Neutrophil (primary cell): Measurements from ENCODE around the gene EVX2.

ENCODE experiments used
- H3K27ac ChIP-seq: fragments of 200-600 bp; sonication (generic); 2 replicates; pipeline ENCODE4 v1.5.1; 2016; ENCODE audit warnings: mild to moderate bottlenecking, moderate library complexity
- H3K27me3 ChIP-seq: fragments of 200-600 bp; sonication (generic); 2 replicates; pipeline ENCODE4 v1.6.0; 2016; ENCODE audit warnings: mild to moderate bottlenecking
- H3K36me3 ChIP-seq: fragments of 200-600 bp; sonication (generic); 2 replicates; pipeline ENCODE4 v1.5.1; 2017
- H3K4me1 ChIP-seq, 2 experiments: fragments of 200-600 bp in 1 of 2; sonication (generic) in 1 of 2; 1 replicate in 1 of 2; 2 replicates in 1 of 2; pipeline versions ENCODE4 v1.5.1 to v1.6.1; 2013 to 2016; ENCODE audit warnings: low read depth in 1 of 2, low read length in 1 of 2, mild to moderate bottlenecking in 1 of 2, moderate library complexity in 1 of 2; ENCODE audit not compliant: control insufficient read depth in 1 of 2, insufficient read depth in 1 of 2
- H3K4me3 ChIP-seq, 2 experiments: fragments of 200-600 bp in 1 of 2; sonication (generic) in 1 of 2; 1 replicate in 1 of 2; 2 replicates in 1 of 2; pipeline ENCODE4 v1.5.1; 2013 to 2016; ENCODE audit warnings: low read depth in 1 of 2, low read length in 1 of 2, mild to moderate bottlenecking in 1 of 2, moderate library complexity in 1 of 2
- H3K9me3 ChIP-seq: fragments of 200-600 bp; sonication (generic); 2 replicates; pipeline ENCODE4 v1.5.1; 2016
- CTCF ChIP-seq: fragments of 200-600 bp; sonication (generic); IDR thresholded peaks from 2 replicates; pipeline ENCODE4 v1.5.1; 2016; ENCODE audit warnings: antibody characterized with exemption

The EVX2 gene

GRCh38 chr2:176090862-176091261, 7.1 kb upstream of the EVX2 start:
- Histone ChIP-seq H3K27ac (no peak overlapping the region), H3K27me3 (peaks cover 100% of the 10 kb centered on the region), H3K36me3 (no peaks in the 10 kb centered on the region), H3K4me1 (peaks cover 27 to 38% of the 10 kb centered on the region in 2 experiments), H3K9me3 (no peaks in the 10 kb centered on the region), H3K4me3 (no peak overlapping the region)
- no peak for TF ChIP-seq CTCF

DNA sequence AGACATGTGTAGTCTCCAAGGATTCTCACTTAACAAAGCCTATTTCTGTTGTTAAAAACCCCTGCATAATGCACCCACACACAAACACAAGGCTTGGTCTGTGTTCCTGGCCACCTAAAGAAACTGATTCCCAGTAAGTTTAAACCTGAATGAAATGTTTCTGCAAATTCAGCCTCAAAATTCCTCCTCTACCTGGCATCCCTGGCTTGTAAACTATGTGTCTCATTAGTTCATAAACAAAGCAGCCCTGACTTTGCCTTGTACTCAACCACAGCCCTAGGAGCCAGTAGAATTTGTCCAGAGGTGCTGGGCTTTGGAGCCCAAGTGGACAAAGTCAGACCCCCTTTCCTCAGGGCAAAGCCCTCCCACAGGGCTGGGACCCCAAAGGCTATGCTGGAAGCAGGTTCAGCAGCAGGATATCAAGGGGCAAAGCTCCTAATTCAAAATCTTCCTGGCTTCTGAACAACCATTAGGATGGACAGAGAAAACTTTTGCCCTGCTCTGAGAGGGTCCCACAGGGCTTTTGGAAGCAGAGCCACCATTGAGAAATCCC, 6.2 kb upstream of the EVX2 start:
- Histone ChIP-seq H3K27me3 (peaks cover 100% of the 10 kb centered on the region), H3K4me3 (no peak overlapping the region), H3K9me3 (no peaks in the 10 kb centered on the region), H3K36me3 (no peaks in the 10 kb centered on the region), H3K27ac (no peak overlapping the region), H3K4me1 (peaks cover 37 to 47% of the 10 kb centered on the region in 2 experiments)
- no peak for TF ChIP-seq CTCF

- no peak for TF ChIP-seq CTCF
- peaks cover 100% of the 10 kb centered on the region for H3K27me3 ChIP-seq
Measured at GRCh38 chr2:176088937-176089842, 5.4 kb upstream of the EVX2 start.

DNA sequence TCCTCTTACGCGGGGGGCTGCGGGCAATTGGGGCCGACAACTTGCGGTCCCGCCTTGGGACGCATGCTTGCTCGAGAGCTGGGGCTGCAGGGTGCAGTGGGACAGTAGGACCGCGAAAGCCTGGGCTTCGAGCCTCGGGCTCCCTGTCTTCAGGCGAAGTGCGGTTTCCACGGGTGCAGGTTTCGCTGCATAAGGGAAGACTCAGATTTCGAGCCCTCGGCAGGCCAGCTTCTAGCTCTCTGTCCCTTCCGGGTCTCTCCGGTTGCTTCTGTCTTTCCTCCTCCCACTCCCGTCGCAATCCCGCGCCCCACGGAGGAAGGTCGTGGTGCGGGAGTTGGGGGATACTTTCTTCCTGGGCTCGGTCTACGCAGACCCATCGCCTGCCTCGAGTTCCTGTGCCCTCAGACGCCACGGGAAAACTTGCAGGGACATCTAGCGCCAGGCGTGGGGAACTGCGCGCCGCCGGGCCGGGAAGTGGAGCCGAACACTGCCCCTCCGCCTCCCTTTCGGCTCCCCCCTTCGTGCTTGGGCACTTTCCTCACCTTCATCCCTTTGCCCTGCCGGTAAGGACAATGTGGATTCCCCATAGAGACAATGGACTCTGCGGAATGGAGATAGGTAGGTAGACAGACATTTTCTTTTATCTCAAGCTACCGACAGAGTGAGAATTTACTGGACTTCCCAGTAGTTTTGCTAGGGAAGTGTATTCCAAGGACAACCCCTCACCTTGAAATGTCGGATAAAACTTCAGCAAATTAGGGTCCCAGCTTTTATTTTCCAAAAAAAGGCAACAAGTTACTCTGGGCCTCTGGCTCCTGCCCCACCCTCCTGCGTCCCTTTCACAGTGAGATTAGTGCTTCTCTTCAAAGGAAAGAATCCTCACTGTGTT, 4.5 kb upstream of the EVX2 start:
- TF ChIP-seq CTCF, result no peak
- Histone ChIP-seq H3K27me3 (peaks cover 100% of the 10 kb centered on the region), H3K9me3 (no peaks in the 10 kb centered on the region), H3K4me3 (peak overlapping the region; percentile 36 to 39), H3K27ac (no peak overlapping the region), H3K36me3 (no peaks in the 10 kb centered on the region), H3K4me1 (peaks cover 49 to 57% of the 10 kb centered on the region in 2 experiments)

More at GRCh38 chr2:176088937-176089842, 5.4 kb upstream of the EVX2 start:
- H3K36me3 ChIP-seq, result no peaks in the 10 kb centered on the region
- peaks cover 44 to 52% of the 10 kb centered on the region in 2 experiments for H3K4me1 ChIP-seq
- H3K9me3 ChIP-seq, result no peaks in the 10 kb centered on the region
- no peak overlapping the region for H3K4me3 ChIP-seq
- H3K27ac ChIP-seq, result no peak overlapping the region

DNA sequence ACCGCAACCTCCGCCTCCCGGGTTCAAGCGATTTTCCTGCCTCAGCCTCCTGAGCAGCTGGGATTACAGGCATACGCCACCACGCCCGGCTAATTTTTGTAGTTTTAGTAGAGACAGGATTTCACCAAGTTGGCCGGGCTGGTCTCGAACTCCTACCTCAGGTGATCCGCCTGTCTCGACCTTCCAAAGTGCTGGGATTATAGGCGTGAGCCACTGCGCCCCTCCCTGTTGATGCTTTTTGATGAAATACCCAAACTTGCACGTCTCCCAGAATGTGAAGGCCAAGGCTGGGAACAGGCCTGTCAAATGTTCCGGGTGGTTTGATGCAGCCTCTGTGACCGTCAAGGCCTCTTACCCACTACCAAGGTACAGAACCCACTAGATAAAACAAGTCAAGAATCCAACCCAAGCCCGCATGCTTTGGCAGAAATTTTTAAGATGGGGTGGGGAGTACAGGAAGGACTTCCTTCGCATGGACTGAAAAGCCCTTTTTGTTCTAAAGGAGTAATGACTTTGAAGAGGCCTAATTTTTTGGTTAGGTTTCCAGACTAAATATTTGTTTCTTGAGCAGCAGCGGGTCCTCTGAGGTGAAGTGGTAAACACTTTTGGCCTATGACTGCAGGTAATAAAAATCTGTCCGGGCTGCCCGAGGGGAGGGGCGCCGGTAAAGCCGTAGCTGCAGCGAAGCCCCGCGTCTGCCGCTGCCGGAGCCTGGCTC, 3.7 kb upstream of the EVX2 start:
- no peak for TF ChIP-seq CTCF
- peaks cover 100% of the 10 kb centered on the region for H3K27me3 ChIP-seq
- no peak overlapping the region for H3K27ac ChIP-seq
- peaks cover 54 to 57% of the 10 kb centered on the region in 2 experiments for H3K4me1 ChIP-seq
- H3K36me3 ChIP-seq, result no peaks in the 10 kb centered on the region
- H3K4me3 ChIP-seq, result peak overlapping the region; percentile 36 to 39
- no peaks in the 10 kb centered on the region for H3K9me3 ChIP-seq
